GM23248 (cell line): ENCODE results near the gene CIB2.

Experiments
- EZH2 ChIP-seq: fragments of 200-600 bp; sonication (generic); IDR thresholded peaks from 2 replicates; pipeline ENCODE4 v1.6.1; 2018; ENCODE audit warnings: antibody characterized with exemption, mild to moderate bottlenecking; ENCODE audit not compliant: insufficient read depth, poor library complexity, severe bottlenecking
- EZH2phosphoT487 ChIP-seq: fragments of 200-600 bp; sonication (generic); IDR thresholded peaks from 2 replicates; pipeline ENCODE4 v1.6.1; 2018; ENCODE audit warnings: antibody characterized with exemption, moderate library complexity, mild to moderate bottlenecking, low read depth; ENCODE audit not compliant: insufficient read depth

DNA sequence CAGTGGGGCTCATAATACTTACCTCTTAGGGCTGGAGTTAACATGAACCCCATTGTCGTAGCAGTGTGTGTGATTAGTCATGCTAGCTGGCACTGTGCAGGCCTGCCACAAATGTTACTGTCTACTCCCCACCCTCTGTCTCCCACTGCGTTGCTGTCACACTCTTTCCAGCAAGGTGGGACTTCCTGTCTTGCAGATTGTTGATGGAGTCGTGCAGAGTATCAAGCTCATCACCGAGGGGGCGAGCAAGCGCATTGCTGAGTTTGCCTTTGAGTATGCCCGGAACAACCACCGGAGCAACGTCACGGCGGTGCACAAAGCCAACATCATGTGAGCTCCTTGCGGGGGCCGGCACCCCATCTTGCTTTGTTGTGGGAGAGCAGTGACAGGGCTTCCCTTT lies 30.8 kb upstream of the CIB2 start:
- TF ChIP-seq EZH2 (no peak), EZH2phosphoT487 (no peak)
